Measurements from ENCODE around the gene TEX52. TPM values are rescaled to one million over a fixed set of nuclear protein-coding genes. Genes with fewer than 3 reads are reported as not detected.

Gene TEX52
- polyA plus RNA-seq, 1 donor (not counting 4 experiments of a cell fraction or from before 2014, with no cell fraction given) = not detected

DNA sequence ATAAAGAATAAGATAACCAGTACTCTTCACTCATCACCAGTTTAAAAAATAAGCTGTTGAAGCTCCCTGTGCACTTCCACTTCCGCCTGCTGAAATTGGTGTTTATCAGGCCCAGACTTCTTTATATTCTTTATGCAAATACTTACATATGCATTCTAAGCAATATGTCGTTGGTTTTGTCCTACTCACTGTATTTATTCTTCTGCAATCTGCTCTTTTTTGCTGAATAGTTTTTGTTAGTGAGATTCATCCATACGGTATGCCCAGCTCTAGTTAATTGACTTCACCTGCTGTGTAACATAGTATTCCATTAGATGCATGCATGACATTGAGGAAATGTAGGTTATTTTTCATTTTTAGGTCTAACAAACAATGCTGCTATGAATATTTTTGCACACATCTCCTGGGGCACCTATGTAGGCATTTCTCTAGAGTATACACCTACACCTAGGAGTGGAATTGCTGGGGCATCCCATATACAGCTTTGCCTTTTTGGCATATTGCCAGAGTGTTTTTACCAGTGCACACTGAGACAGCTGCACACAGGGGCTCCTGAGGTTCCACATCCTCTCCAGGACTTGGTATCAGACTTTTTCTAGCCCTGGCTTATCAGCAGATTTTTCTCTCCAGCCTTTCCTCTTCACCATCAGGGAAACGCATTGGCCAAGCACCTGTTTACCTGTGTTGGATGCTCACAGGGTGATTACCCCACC, 21.0 kb downstream of the TEX52 start:
- dilution Hi-C loops (cut with MboI; ENCODE audit: extremely low pct_ligation_motif_present, low sequenced_read_pairs) = no loop called here
- Histone ChIP-seq H3K9me3 (ENCODE audit: control insufficient read depth, low read depth, low read length) (no peaks in the 10 kb centered on the region), H2AFZ (ENCODE audit: control insufficient read depth, low read length) (no peak overlapping the region), H3K27ac (ENCODE audit: control insufficient read depth, insufficient read depth, low read length) (no peak overlapping the region), H3K9me1 (ENCODE audit: control insufficient read depth, extremely low read depth, insufficient read depth, low read length) (no peaks in the 10 kb centered on the region), H3K9ac (ENCODE audit: control insufficient read depth, extremely low read depth, insufficient read depth, low read length) (no peak overlapping the region), H3K4me1 (ENCODE audit: control insufficient read depth, extremely low read depth, insufficient read depth, low read length) (peaks cover 5% of the 10 kb centered on the region), H3K36me3 (ENCODE audit: control insufficient read depth in 2 of 2, extremely low read depth in 1 of 2, insufficient read depth in 2 of 2, low read length in 2 of 2) (peaks cover 0 to 2% of the 10 kb centered on the region in 2 experiments), H3K27me3 (ENCODE audit: control insufficient read depth, extremely low read depth, insufficient read depth, low read length) (no peaks in the 10 kb centered on the region), H3K79me2 (ENCODE audit: control insufficient read depth, insufficient read depth, low read length) (no peaks in the 10 kb centered on the region), H3K4me2 (ENCODE audit: control insufficient read depth, extremely low read depth, insufficient read depth, low read depth, low read length) (no peak overlapping the region), H4K20me1 (ENCODE audit: control insufficient read depth, extremely low read depth, insufficient read depth, low read length) (no peaks in the 10 kb centered on the region), H3K4me3 (ENCODE audit: control insufficient read depth in 2 of 3, extremely low read depth in 1 of 3, insufficient read depth in 2 of 3, low read depth in 1 of 3, low read length in 3 of 3) (no peak overlapping the region)
- peak; percentile 29 for FAIRE-seq
- no peak for DNase-seq (ENCODE audit: low read depth, low spot score)
- no peak for TF ChIP-seq EZH2 (IDR thresholded peaks at IDR 0.05; ENCODE audit: low read length)
- no peak for TF ChIP-seq CTCF (optimal IDR thresholded peaks at IDR 0.05 in 1 of 3, IDR thresholded peaks at IDR 0.05 in 1 of 3, conservative IDR thresholded peaks at IDR 0.05 in 1 of 3; ENCODE audit: extremely low read depth in 1 of 3, insufficient read depth in 2 of 3, low read length in 3 of 3)

GRCh38 chr12:2834581-2835491, 22.0 kb downstream of the TEX52 start, which contains the start of gene NRIP2:
TSS of gene NRIP2 (minus strand) at chr12:2835035. CDS start at chr12:2834983, 52 bp downstream.
- Histone ChIP-seq H3K27me3 (ENCODE audit: control insufficient read depth, extremely low read depth, insufficient read depth, low read length) (no peaks in the 10 kb centered on the region), H3K79me2 (ENCODE audit: control insufficient read depth, insufficient read depth, low read length) (no peaks in the 10 kb centered on the region), H3K36me3 (ENCODE audit: control insufficient read depth in 2 of 2, extremely low read depth in 1 of 2, insufficient read depth in 2 of 2, low read length in 2 of 2) (peaks cover 0 to 4% of the 10 kb centered on the region in 2 experiments), H3K9ac (ENCODE audit: control insufficient read depth, extremely low read depth, insufficient read depth, low read length) (no peak within 1 kb of the TSS), H3K4me3 (ENCODE audit: control insufficient read depth in 2 of 3, extremely low read depth in 1 of 3, insufficient read depth in 2 of 3, low read depth in 1 of 3, low read length in 3 of 3) (no peak within 1 kb of the TSS), H3K27ac (ENCODE audit: control insufficient read depth, insufficient read depth, low read length) (no peak within 1 kb of the TSS), H3K9me3 (ENCODE audit: control insufficient read depth, low read depth, low read length) (no peaks in the 10 kb centered on the region), H3K9me1 (ENCODE audit: control insufficient read depth, extremely low read depth, insufficient read depth, low read length) (no peaks in the 10 kb centered on the region), H4K20me1 (ENCODE audit: control insufficient read depth, extremely low read depth, insufficient read depth, low read length) (no peaks in the 10 kb centered on the region), H3K4me2 (ENCODE audit: control insufficient read depth, extremely low read depth, insufficient read depth, low read depth, low read length) (no peak within 1 kb of the TSS), H2AFZ (ENCODE audit: control insufficient read depth, low read length) (no peak within 1 kb of the TSS), H3K4me1 (ENCODE audit: control insufficient read depth, extremely low read depth, insufficient read depth, low read length) (peaks cover 5% of the 10 kb centered on the region)
- TF ChIP-seq CTCF (optimal IDR thresholded peaks at IDR 0.05 in 1 of 3, IDR thresholded peaks at IDR 0.05 in 1 of 3, conservative IDR thresholded peaks at IDR 0.05 in 1 of 3; ENCODE audit: extremely low read depth in 1 of 3, insufficient read depth in 2 of 3, low read length in 3 of 3) (no peak), EZH2 (IDR thresholded peaks at IDR 0.05; ENCODE audit: low read length) (no peak)
- DNase-seq (ENCODE audit: low read depth, low spot score) (no peak), FAIRE-seq (no peak)
- dilution Hi-C loops (cut with MboI; ENCODE audit: extremely low pct_ligation_motif_present, low sequenced_read_pairs) = no loop called here
